Naive thymus-derived CD4-positive, alpha-beta T cell (primary cell): ENCODE results near the gene VASH2. TPM values are rescaled to one million over a fixed set of nuclear protein-coding genes. Genes with fewer than 3 reads are reported as not detected.
"Not testable (repeated sequence)": the region's sequence is repeated elsewhere in the genome, so short reads cannot be mapped to it uniquely, and the experiment has no call there.

Source experiments
- ATAC-seq: fragments of 150-1000 bp; cut with Tn5 transposase; 2 replicates; pipeline ENCODE4 v1.10.0; 2021; ENCODE audit warnings: mild to moderate bottlenecking, moderate library complexity
- CTCF ChIA-PET: fragments of 350-600 bp; sonication (Branson Sonifier 250); formaldehyde crosslinking; loops from one replicate; lab custom pipeline; 2021; ENCODE audit warnings: antibody characterized with exemption; lab: Charles Lee
- POLR2A ChIA-PET: fragments of 350-600 bp; sonication (Branson Sonifier 250); formaldehyde crosslinking; loops from one replicate; lab custom pipeline; 2021; ENCODE audit warnings: antibody characterized with exemption, inconsistent platforms; lab: Charles Lee
- DNase-seq, 9 donors: peaks; one replicate each; pipeline versions ENCODE4 v3.0.0 to v3.0.0-alpha.2; 2020 to 2022; ENCODE audit warnings: mixed read lengths in 1 of 9
- H3K27ac ChIP-seq: one replicate; pipeline ENCODE4 v1.7.0; 2013; ENCODE audit warnings: mild to moderate bottlenecking, low read depth, low read length, moderate library complexity
- H3K27me3 ChIP-seq, 2 donors: one replicate each; pipeline ENCODE4 v1.7.0; 2013; ENCODE audit warnings: low read length in 2 of 2, mild to moderate bottlenecking in 2 of 2, moderate library complexity in 2 of 2; ENCODE audit not compliant: control insufficient read depth in 2 of 2, insufficient read depth in 2 of 2
- H3K36me3 ChIP-seq, 3 experiments: 1 replicate in 2 of 3; 2 replicates in 1 of 3; pipeline ENCODE4 v1.7.0; 2013; ENCODE audit warnings: low read length in 3 of 3, mild to moderate bottlenecking in 3 of 3, moderate library complexity in 1 of 3; ENCODE audit not compliant: insufficient read depth in 3 of 3, control insufficient read depth in 2 of 3
- H3K4me1 ChIP-seq, 2 donors: one replicate each; pipeline ENCODE4 v1.7.0; 2013; ENCODE audit warnings: low read length in 2 of 2, mild to moderate bottlenecking in 2 of 2, moderate library complexity in 1 of 2; ENCODE audit not compliant: control insufficient read depth in 2 of 2, insufficient read depth in 2 of 2
- H3K4me3 ChIP-seq: 2 replicates; pipeline ENCODE4 v1.7.0; 2013; ENCODE audit warnings: mild to moderate bottlenecking, low read length
- H3K9me3 ChIP-seq, 3 experiments: 1 replicate in 2 of 3; 2 replicates in 1 of 3; pipeline ENCODE4 v1.7.0; 2013; ENCODE audit warnings: low read length in 3 of 3; ENCODE audit not compliant: control insufficient read depth in 2 of 3
- H3K27ac Mint-ChIP-seq, 9 donors: one replicate each; pipeline ENCODE4 v1.8.0; 2020 to 2022; ENCODE audit warnings: mixed read lengths in 9 of 9, mild to moderate bottlenecking in 8 of 9, moderate library complexity in 5 of 9, inconsistent platforms in 2 of 9
- H3K27me3 Mint-ChIP-seq, 5 donors: one replicate each; pipeline ENCODE4 v1.8.0; 2021 to 2022; ENCODE audit warnings: mixed read lengths in 5 of 5, mild to moderate bottlenecking in 1 of 5
- H3K36me3 Mint-ChIP-seq, 5 donors: one replicate each; pipeline ENCODE4 v1.8.0; 2020 to 2022; ENCODE audit warnings: mixed read lengths in 5 of 5, mild to moderate bottlenecking in 3 of 5, inconsistent platforms in 1 of 5
- H3K4me1 Mint-ChIP-seq, 7 donors: one replicate each; pipeline ENCODE4 v1.8.0; 2020 to 2022; ENCODE audit warnings: mixed read lengths in 7 of 7, mild to moderate bottlenecking in 3 of 7, inconsistent platforms in 1 of 7
- H3K4me3 Mint-ChIP-seq, 10 donors: one replicate each; pipeline ENCODE4 v1.8.0; 2020 to 2022; ENCODE audit warnings: mild to moderate bottlenecking in 10 of 10, mixed read lengths in 10 of 10, moderate library complexity in 6 of 10, inconsistent platforms in 2 of 10
- H3K9me3 Mint-ChIP-seq, 11 donors: one replicate each; pipeline ENCODE4 v1.8.0; 2020 to 2022; ENCODE audit warnings: mixed read lengths in 11 of 11, mild to moderate bottlenecking in 4 of 11, inconsistent platforms in 1 of 11, moderate library complexity in 1 of 11
- intact Hi-C, 2 donors: fragments of 100-400 bp; cut with micrococcal nuclease; formaldehyde crosslinking; loops; one replicate each; pipeline ENCODE4 v1.15.1; 2023
- polyA plus RNA-seq, 2 donors: library from polyadenylated mRNA; unstranded; fragments of 300-500 nt; fragmentation: Illumina TruSeq; gene quantifications; one replicate each; pipeline ENCODE4 v1.2.3, GENCODE V29; 2021
- total RNA-seq, 6 experiments: library from RNA in 5 of 6; stranded (reverse) in 5 of 6; gene quantifications; 1 replicate in 5 of 6; 2 replicates in 1 of 6; pipeline ENCODE4 v1.2.3 and lab custom pipeline; 2021 to 2026

VASH2 gene
- total and polyA plus RNA-seq, 7 experiments from 2014 or later, result 0.73 to 1.1 TPM; not detected in 5

GRCh38 chr1:213015099-213016050, 65.0 kb downstream of the VASH2 start, which contains the start of gene ANGEL2:
Gene ANGEL2, minus strand, starts transcription at chr1:213015867. Its CDS starts 196 bp downstream, at chr1:213015671.
- H3K36me3 Mint-ChIP-seq, result peaks cover 4 to 19% (median 9%) of the 10 kb centered on the region in 5 donors
- Histone ChIP-seq H3K4me3 (peak within 1 kb of the TSS; percentile 87), H3K4me1 (peaks cover 12 to 19% of the 10 kb centered on the region in 2 donors), H3K27ac (peak within 1 kb of the TSS; percentile 82), H3K36me3 (peaks cover 0 to 4% (median 0%) of the 10 kb centered on the region in 3 experiments), H3K27me3 (no peaks in the 10 kb centered on the region), H3K9me3 (no peaks in the 10 kb centered on the region)
- ATAC-seq, result peak; percentile 99
- DNase-seq, result peak; percentile 77 to 97 (median 93)
- peak within 1 kb of the TSS; percentile 92 to 100 (median 100) for H3K4me3 Mint-ChIP-seq
- ChIA-PET POLR2A (interaction anchor here (1.9 kb wide), 1 partner anchor 224 kb away, joined by 8 read pairs; the partner anchor contains the start of gene NSL1), CTCF (no interaction called here)
- H3K27ac Mint-ChIP-seq, result peak within 1 kb of the TSS; percentile 94 to 100 (median 99)
- peaks cover 26 to 47% (median 40%) of the 10 kb centered on the region in 7 donors for H3K4me1 Mint-ChIP-seq
- peaks cover 0 to 3% (median 0%) of the 10 kb centered on the region in 11 donors for H3K9me3 Mint-ChIP-seq
- intact Hi-C loops, result loop anchor here (1.0 to 10.0 kb wide), 15 partner anchors 36 to 1758 kb away; partner anchors contain the start of genes DTL (in 2 of the 2), FLVCR1 (in 2 of the 2), INTS7 (in 2 of the 2) and NSL1 (in 2 of the 2)
- H3K27me3 Mint-ChIP-seq, result peaks cover 0 to 7% (median 0%) of the 10 kb centered on the region in 5 donors

GRCh38 chr1:213017447-213018273, 67.3 kb downstream of the VASH2 start:
- Mint-ChIP-seq H3K27ac (no peak overlapping the region), H3K36me3 (peaks cover 0 to 7% (median 0%) of the 10 kb centered on the region in 5 donors), H3K4me3 (no peak overlapping the region), H3K27me3 (peaks cover 0 to 16% (median 5%) of the 10 kb centered on the region in 5 donors), H3K4me1 (peaks cover 17 to 30% (median 24%) of the 10 kb centered on the region in 7 donors), H3K9me3 (peaks cover 0 to 3% (median 0%) of the 10 kb centered on the region in 11 donors)
- DNase-seq, result no peak
- no peak for ATAC-seq
- Histone ChIP-seq H3K27me3 (no peaks in the 10 kb centered on the region), H3K9me3 (no peaks in the 10 kb centered on the region), H3K27ac (no peak overlapping the region), H3K4me1 (peaks cover 12 to 19% of the 10 kb centered on the region in 2 donors), H3K36me3 (no peaks in the 10 kb centered on the region), H3K4me3 (no peak overlapping the region)
- CTCF ChIA-PET, result no interaction called here
- intact Hi-C loops, result loop anchor here (5.0 to 10.0 kb wide), 5 partner anchors 55 to 1760 kb away; partner anchors contain the start of genes LPGAT1 (in 1 of the 2) and RCOR3 (in 1 of the 2)
- POLR2A ChIA-PET, result interaction anchor here (0.7 kb wide), 1 partner anchor 226 kb away, joined by 3 read pairs; the partner anchor contains the start of gene NSL1

GRCh38 chr1:213019450-213019849, 69.1 kb downstream of the VASH2 start:
- intact Hi-C loops, result loop anchor here (5.0 to 10.0 kb wide), 5 partner anchors 53 to 1762 kb away; partner anchors contain the start of genes LPGAT1 (in 1 of the 2) and RCOR3 (in 1 of the 2)

GRCh38 chr1:213020016-213020415, 69.7 kb downstream of the VASH2 start:
- peaks cover 0 to 4% (median 0%) of the 10 kb centered on the region in 5 donors for H3K36me3 Mint-ChIP-seq
- POLR2A ChIA-PET, result interaction anchor here (0.5 kb wide), 1 partner anchor 18 kb away, joined by 3 read pairs; no protein-coding TSS in a partner anchor

More at GRCh38 chr1:213019450-213019849, 69.1 kb downstream of the VASH2 start:
- Histone ChIP-seq H3K4me3 (no peak overlapping the region), H3K9me3 (no peaks in the 10 kb centered on the region), H3K36me3 (no peaks in the 10 kb centered on the region), H3K27ac (no peak overlapping the region), H3K27me3 (no peaks in the 10 kb centered on the region), H3K4me1 (peaks cover 3% of the 10 kb centered on the region in 2 donors)
- DNase-seq (no peak), ATAC-seq (no peak)
- peaks cover 0 to 3% (median 0%) of the 10 kb centered on the region in 11 donors for H3K9me3 Mint-ChIP-seq
- H3K27me3 Mint-ChIP-seq, result peaks cover 4 to 27% (median 16%) of the 10 kb centered on the region in 5 donors
- peaks cover 4 to 12% (median 7%) of the 10 kb centered on the region in 7 donors for H3K4me1 Mint-ChIP-seq
- peaks cover 0 to 4% (median 0%) of the 10 kb centered on the region in 5 donors for H3K36me3 Mint-ChIP-seq
- H3K27ac Mint-ChIP-seq, result no peak overlapping the region
- CTCF ChIA-PET, result no interaction called here
- no peak overlapping the region for H3K4me3 Mint-ChIP-seq
- POLR2A ChIA-PET, result no interaction called here

GRCh38 chr1:213027024-213027423, 76.7 kb downstream of the VASH2 start:
- Mint-ChIP-seq H3K27me3 (peaks cover 43 to 77% (median 71%) of the 10 kb centered on the region in 5 donors), H3K9me3 (peaks cover 0 to 18% (median 2%) of the 10 kb centered on the region in 11 donors)
- H3K27me3 ChIP-seq, H3K27ac Mint-ChIP-seq, H3K4me3 ChIP-seq, intact Hi-C loops, H3K4me1 Mint-ChIP-seq, H3K27ac ChIP-seq, H3K9me3 ChIP-seq, ATAC-seq, H3K36me3 ChIP-seq, H3K4me3 Mint-ChIP-seq, H3K4me1 ChIP-seq, H3K36me3 Mint-ChIP-seq, DNase-seq, CTCF ChIA-PET, POLR2A ChIA-PET: not testable (repeated sequence)

More at GRCh38 chr1:213020016-213020415, 69.7 kb downstream of the VASH2 start:
- ATAC-seq, result no peak
- H3K27me3 Mint-ChIP-seq, result peaks cover 8 to 30% (median 16%) of the 10 kb centered on the region in 5 donors
- Histone ChIP-seq H3K4me1 (no peaks in the 10 kb centered on the region), H3K9me3 (no peaks in the 10 kb centered on the region), H3K4me3 (no peak overlapping the region), H3K36me3 (no peaks in the 10 kb centered on the region), H3K27me3 (no peaks in the 10 kb centered on the region), H3K27ac (no peak overlapping the region)
- H3K27ac Mint-ChIP-seq, result no peak overlapping the region
- intact Hi-C loops, result no loop called here
- H3K9me3 Mint-ChIP-seq, result peaks cover 0 to 3% (median 0%) of the 10 kb centered on the region in 11 donors
- CTCF ChIA-PET, result no interaction called here
- no peak overlapping the region for H3K4me3 Mint-ChIP-seq
- H3K4me1 Mint-ChIP-seq, result peaks cover 0 to 6% (median 4%) of the 10 kb centered on the region in 7 donors
- DNase-seq, result no peak
